Body of pancreas (tissue), 4 donors: ENCODE measurements around the gene DAO. TPM values are rescaled to one million over a fixed set of nuclear protein-coding genes. Genes with fewer than 3 reads are reported as not detected.

ENCODE experiments used
- ATAC-seq: fragments of 150-250 bp; one replicate; pipeline ENCODE4 v1.9.1; 2016
- DNase-seq, 4 donors: peaks; one replicate each; pipeline ENCODE4 v3.0.0-alpha.2; 2019
- H3K27ac ChIP-seq, 4 donors: fragments of 200-600 bp; sonication (generic); 1 replicate in 3 of 4; 2 replicates in 1 of 4; pipeline versions ENCODE4 v1.5.1 to v1.6.1; 2016 to 2019; ENCODE audit warnings: mild to moderate bottlenecking in 1 of 4, mixed read lengths in 1 of 4, moderate library complexity in 1 of 4
- H3K27me3 ChIP-seq, 2 donors: fragments of 200-600 bp; sonication (generic); one replicate each; pipeline ENCODE4 v1.6.0; 2016; ENCODE audit warnings: mild to moderate bottlenecking in 1 of 2
- H3K36me3 ChIP-seq, 2 donors: fragments of 200-600 bp; sonication (generic); replicated peaks in 1 of 2; 2 replicates each; pipeline ENCODE4 v1.5.1; 2016; ENCODE audit warnings: low read depth in 2 of 2; ENCODE audit not compliant: insufficient read depth in 1 of 2
- H3K4me1 ChIP-seq: fragments of 200-600 bp; sonication (generic); one replicate; pipeline ENCODE4 v1.6.0; 2016
- H3K4me3 ChIP-seq, 2 donors: fragments of 200-600 bp; sonication (generic); 1 replicate in 1 of 2; 2 replicates in 1 of 2; pipeline ENCODE4 v1.5.1; 2016 to 2019
- H3K9me3 ChIP-seq, 3 donors: fragments of 200-600 bp; sonication (generic); 1 replicate in 2 of 3; 2 replicates in 1 of 3; pipeline ENCODE4 v1.5.1; 2016
- POLR2A ChIP-seq, 3 donors: fragments of 450-650 bp; IDR thresholded peaks; one replicate each; pipeline ENCODE4 v1.6.1; 2016; ENCODE audit warnings: antibody characterized with exemption in 3 of 3, mild to moderate bottlenecking in 2 of 3
- WGBS, 2 donors: methylation state at CpG; one replicate each; pipeline ENCODE4 v1.1.5; 2017; 5-methylcytosine and 5-hydroxymethylcytosine counted together
- intact Hi-C: fragments of 100-400 bp; cut with DNase I; formaldehyde crosslinking; loops from one replicate; pipeline ENCODE4 v1.15.1; 2023
- total RNA-seq, 2 donors: library from RNA; depleted of rRNA; stranded (reverse); fragments of >200 nt; gene quantifications; one replicate each; pipeline ENCODE4 v1.1.0, GENCODE V29; 2016
- TF ChIP-seq, protein P1 (sequence below), 7 experiments: fragments of 450-650 bp in 4 of 7; fragments of 200-600 bp in 3 of 7; sonication (generic) in 3 of 7; IDR thresholded peaks; one replicate each; pipeline ENCODE4 v1.5.1; 2016 to 2019; ENCODE audit warnings: antibody characterized with exemption in 7 of 7

DAO gene
- total RNA-seq, 2 donors from 2014 or later = not detected

DNA sequence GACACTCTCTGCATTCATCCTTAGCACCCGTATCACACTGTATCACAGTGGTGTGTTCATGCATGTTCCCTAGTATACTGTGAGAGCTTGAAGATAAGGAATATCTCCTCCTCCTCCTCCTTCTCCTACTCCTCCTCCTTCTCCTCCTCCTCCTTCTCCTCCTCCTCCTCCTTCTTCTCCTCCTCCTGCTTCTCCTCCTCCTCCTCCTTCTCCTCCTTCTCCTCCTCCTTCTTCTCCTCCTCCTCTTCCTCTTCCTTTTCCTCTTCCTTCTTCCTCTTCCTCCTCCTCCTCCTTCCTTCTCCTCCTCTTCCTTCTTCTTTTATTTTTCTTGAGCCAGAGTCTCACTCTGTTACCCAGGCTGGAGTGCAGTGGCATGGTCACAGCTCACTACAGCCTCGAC lies 27.1 kb downstream of the DAO start:
- no peak for ATAC-seq
- DNase-seq = no peak
- no peak for TF ChIP-seq POLR2A (IDR thresholded peaks at IDR 0.05)
- TF ChIP-seq, protein P1, sequence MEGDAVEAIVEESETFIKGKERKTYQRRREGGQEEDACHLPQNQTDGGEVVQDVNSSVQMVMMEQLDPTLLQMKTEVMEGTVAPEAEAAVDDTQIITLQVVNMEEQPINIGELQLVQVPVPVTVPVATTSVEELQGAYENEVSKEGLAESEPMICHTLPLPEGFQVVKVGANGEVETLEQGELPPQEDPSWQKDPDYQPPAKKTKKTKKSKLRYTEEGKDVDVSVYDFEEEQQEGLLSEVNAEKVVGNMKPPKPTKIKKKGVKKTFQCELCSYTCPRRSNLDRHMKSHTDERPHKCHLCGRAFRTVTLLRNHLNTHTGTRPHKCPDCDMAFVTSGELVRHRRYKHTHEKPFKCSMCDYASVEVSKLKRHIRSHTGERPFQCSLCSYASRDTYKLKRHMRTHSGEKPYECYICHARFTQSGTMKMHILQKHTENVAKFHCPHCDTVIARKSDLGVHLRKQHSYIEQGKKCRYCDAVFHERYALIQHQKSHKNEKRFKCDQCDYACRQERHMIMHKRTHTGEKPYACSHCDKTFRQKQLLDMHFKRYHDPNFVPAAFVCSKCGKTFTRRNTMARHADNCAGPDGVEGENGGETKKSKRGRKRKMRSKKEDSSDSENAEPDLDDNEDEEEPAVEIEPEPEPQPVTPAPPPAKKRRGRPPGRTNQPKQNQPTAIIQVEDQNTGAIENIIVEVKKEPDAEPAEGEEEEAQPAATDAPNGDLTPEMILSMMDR (IDR thresholded peaks at IDR 0.05) = no peak
- Histone ChIP-seq H3K4me3 (no peak overlapping the region), H3K36me3 (no peaks in the 10 kb centered on the region), H3K4me1 (no peaks in the 10 kb centered on the region), H3K9me3 (no peaks in the 10 kb centered on the region), H3K27ac (no peak overlapping the region), H3K27me3 (no peaks in the 10 kb centered on the region)
- intact Hi-C loops = no loop called here
- 67 to 68% methylated on average over 2 of the region's 2 CpGs for WGBS, 2 donors

DNA sequence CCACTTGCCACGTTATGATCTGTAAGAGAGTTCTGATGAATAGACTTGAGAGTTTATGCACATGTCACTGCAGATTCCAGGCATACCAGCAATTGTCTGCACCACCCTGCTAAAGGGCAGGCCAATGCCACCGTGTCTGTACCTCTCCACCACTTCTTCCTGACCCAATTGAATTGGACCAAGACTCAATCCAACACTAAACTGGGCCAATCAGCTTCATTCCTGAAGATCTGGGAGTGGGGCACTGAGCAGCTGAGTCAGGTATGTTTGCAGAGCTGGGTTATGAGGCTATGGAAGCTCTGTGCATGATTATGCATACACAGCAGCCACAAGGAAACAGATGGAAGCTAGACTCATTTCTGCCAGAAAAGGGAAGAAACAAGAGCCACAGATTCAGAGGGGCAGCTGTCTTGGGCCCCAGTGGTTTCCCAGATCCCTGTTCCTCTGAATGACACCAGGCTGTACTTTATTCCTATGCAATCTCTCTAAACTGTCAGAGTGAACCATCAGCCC lies 28.0 kb downstream of the DAO start:
- WGBS, 2 donors = 15 to 33% methylated on average over 2 of the region's 2 CpGs
- Histone ChIP-seq H3K27ac (no peak overlapping the region), H3K4me1 (no peaks in the 10 kb centered on the region), H3K4me3 (no peak overlapping the region), H3K9me3 (no peaks in the 10 kb centered on the region), H3K36me3 (no peaks in the 10 kb centered on the region), H3K27me3 (no peaks in the 10 kb centered on the region)
- ATAC-seq (no peak), DNase-seq (peak in 1 of 4 donors; percentile 51)
- intact Hi-C loops = no loop called here
- TF ChIP-seq, protein P1 (IDR thresholded peaks at IDR 0.05) = no peak
- TF ChIP-seq POLR2A (IDR thresholded peaks at IDR 0.05) = peak in 1 of 3 donors; percentile 7

DNA sequence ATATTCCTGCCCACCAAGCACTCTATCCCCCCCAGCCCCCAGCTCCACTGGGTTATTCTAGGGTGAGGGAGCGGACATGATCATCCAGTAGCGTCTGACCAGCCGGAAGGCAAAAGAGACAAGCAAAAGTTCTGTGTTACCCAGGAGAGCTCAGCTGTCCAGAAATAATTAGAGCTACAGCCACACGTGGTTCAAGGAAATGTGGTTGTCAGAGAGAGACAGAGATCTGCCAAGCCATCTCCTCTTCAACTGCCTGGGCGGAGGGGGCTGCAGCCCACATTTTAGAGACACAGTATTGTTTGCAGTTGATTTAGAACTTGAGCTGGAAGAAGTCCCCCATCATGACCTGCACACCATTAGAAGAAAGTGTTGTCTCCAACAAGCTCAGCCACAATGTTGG lies 30.4 kb downstream of the DAO start:
- H3K36me3 ChIP-seq = no peaks in the 10 kb centered on the region
- 63 to 88% methylated on average over 4 to 5 of the region's 5 CpGs for WGBS, 2 donors
- no peaks in the 10 kb centered on the region for H3K4me1 ChIP-seq
- H3K27me3 ChIP-seq = no peaks in the 10 kb centered on the region
- DNase-seq (no peak), ATAC-seq (no peak)
- no peak overlapping the region for H3K4me3 ChIP-seq
- H3K9me3 ChIP-seq = no peaks in the 10 kb centered on the region
- TF ChIP-seq, protein P1 (IDR thresholded peaks at IDR 0.05) = no peak
- no peak for TF ChIP-seq POLR2A (IDR thresholded peaks at IDR 0.05)
- intact Hi-C loops = no loop called here
- no peak overlapping the region for H3K27ac ChIP-seq

DNA sequence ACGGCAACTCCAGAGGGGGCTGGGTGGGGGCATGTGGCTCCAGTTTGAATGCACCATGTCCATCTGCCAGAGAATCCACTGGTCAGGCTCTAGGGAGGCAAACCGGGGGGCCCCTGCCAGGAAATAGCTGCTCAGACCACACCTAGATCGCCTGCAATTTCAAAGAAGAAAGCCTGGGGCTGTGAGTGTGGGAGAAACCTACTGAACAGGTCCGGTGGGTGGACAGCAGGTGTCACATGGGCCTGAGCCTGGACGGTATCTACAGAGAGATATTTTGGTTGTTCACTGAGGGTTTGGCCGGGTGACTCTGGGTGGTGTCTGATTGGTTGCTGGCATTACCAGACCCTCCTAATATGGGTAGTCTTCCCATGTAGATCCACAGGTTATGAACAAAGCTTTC lies 32.0 kb downstream of the DAO start:
- H3K9me3 ChIP-seq = no peaks in the 10 kb centered on the region
- DNase-seq (no peak), ATAC-seq (no peak)
- 55 to 77% methylated on average over 5 to 6 of the region's 6 CpGs for WGBS, 2 donors
- intact Hi-C loops = no loop called here
- no peak for TF ChIP-seq POLR2A (IDR thresholded peaks at IDR 0.05)
- TF ChIP-seq, protein P1 (IDR thresholded peaks at IDR 0.05) = no peak
- no peak overlapping the region for H3K4me3 ChIP-seq
- no peaks in the 10 kb centered on the region for H3K27me3 ChIP-seq
- no peaks in the 10 kb centered on the region for H3K36me3 ChIP-seq
- H3K27ac ChIP-seq = no peak overlapping the region
- no peaks in the 10 kb centered on the region for H3K4me1 ChIP-seq

DNA sequence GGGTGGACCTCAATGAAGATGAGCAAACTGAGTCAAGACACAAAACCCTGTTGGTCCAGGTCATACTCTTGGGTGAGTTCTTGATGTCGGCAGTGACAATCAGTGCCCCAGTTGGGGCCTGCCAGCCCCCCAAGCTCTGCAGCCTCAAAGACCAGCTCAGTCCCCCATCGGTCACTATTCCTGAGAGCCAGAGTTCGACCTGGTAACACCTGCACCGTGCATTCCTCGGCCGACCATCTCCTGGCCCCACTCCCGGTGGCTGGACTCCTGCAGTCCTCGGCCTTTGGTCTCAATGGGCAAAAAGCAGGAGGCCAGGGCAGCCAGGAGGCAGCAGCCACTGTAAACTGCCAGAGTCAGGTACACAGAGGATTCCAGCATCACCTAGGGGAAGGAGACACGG lies 32.5 kb downstream of the DAO start:
- Histone ChIP-seq H3K27me3 (no peaks in the 10 kb centered on the region), H3K9me3 (no peaks in the 10 kb centered on the region), H3K27ac (no peak overlapping the region), H3K36me3 (no peaks in the 10 kb centered on the region), H3K4me1 (no peaks in the 10 kb centered on the region), H3K4me3 (no peak overlapping the region)
- 88 to 93% methylated on average over 5 to 9 of the region's 9 CpGs for WGBS, 2 donors
- ATAC-seq (no peak), DNase-seq (no peak)
- intact Hi-C loops = no loop called here
- TF ChIP-seq POLR2A (IDR thresholded peaks at IDR 0.05) = no peak
- TF ChIP-seq, protein P1 (IDR thresholded peaks at IDR 0.05) = no peak
